ENCODE data around the gene HDLBP.

HDLBP gene

DNA sequence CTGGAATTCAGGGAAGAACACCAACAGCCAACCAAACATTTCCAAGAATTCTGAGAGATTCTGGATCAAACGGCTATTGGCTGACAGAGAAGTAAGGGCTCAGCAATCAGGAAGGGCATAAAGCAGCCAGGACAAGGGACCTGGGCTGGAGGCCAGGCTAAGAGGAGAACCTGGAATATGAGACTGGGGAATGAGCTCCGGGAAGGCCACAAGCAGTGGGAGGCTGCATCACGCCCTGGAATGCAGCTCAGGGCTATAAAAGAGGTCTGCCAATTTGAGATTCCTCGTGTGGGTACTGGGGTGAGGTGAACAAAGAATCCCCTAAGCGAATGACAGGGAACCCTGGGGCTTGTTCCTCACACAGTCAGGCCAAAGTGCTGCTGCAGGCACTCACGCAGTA lies 66.6 kb downstream of the HDLBP start:
- DNase-seq = no peak

DNA sequence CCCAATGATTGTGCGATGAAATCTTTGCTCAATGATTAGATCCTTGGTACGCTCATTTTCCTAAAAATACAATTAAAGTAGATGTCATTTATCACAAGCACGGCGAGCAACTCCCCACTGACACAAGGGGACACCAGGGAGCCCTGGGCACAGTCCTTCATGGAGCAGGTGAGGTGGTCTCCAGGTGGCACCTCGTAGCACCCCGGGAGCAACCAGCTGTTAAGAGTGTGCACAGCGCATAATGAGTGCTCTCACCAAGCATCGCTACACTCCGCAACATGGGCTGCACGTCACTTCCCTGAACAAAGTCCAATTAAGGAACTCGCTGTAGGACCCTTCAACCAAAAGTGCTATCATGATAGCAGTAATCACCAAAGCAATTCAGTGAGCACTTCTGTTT lies 67.2 kb downstream of the HDLBP start:
- no peak for DNase-seq

DNA sequence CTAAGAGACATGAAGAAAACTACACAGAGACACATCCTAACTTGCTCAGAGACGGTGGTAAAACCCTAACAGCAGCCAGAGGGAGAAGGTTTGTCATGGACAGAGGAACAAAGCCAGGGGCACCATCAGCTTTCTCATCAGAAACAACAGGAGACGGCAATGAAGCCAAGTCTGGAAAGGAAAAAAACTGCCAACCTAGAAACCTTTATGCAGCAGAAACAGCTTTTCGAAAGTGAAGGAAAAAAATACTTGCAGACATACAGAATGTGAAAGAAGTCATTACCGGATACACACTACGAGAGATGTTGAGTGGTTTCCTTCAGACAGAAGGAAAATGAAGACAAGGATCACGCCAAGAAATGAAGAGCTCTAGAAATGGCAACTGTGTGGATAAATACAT lies 71.1 kb downstream of the HDLBP start:
- DNase-seq = no peak

DNA sequence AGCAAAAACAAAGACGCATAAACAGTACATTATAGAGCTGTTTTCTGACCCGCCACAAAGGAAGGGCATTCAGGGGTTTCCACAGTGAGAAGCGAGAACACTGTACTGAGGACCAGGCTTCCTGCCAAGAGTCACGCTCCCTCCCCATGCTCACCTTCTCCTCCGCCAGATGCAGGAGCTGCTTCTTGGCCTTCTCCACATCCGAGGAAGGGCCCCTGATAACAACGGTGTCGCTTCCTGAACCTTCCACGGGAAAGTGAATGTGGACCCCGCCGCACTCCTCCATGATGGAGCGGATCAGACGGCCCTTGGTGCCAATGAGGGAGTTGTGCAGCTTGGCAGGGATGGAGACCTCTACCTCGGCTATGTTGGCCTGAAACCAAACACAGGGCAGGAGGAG lies 73.2 kb downstream of the HDLBP start:
- DNase-seq = no peak

DNA sequence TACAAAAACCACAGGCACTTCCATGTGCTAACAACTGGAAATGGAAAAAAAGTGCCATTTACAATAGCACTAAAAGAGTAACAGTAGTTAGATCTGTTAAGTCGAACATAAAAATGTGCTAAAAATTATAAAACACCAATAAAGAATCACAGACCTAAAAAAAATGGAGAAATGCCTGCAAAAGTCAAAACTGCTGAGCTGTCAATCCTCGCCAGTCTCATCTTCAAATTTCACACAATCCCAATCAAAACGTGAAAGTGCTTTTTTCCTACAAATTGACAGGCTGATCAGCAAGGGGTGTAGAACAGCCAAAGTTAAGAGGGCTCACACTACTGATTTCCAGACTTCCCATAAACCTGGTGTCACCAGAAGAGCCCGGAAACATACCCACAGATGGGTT lies 73.8 kb downstream of the HDLBP start:
- DNase-seq = no peak

DNA sequence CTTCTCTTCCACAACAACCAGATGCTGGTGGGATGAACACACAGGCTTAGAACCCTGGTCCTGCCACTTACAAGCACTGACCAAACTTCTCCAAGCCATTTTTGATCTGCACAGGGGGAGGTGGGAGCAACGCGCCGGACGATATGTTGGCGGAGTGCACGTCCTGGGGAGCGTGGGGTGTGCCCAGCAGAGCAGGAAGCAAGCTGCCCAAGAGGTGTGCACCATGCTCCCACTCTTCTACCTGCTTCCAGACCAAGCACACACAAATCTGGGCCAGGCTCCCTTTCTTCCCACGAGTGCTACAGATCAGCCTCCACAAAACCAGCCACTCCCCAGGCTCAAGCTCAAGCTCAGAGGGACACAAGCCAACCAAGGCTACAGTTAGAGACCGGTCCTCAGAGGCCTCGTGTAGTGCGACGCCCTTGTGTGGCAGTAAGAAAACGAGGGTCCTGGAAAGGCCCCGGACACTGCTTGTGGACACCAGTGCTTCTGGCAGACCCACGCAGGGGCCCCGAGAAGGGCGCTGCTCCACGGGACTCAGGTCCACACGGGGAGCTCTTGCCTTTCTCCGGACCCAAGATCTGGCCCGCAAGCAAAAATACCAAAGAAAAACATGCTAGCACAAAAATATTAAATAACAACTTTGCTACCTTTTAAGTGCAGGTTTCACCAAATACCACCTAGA lies 75.0 kb downstream of the HDLBP start:
- no peak for DNase-seq

DNA sequence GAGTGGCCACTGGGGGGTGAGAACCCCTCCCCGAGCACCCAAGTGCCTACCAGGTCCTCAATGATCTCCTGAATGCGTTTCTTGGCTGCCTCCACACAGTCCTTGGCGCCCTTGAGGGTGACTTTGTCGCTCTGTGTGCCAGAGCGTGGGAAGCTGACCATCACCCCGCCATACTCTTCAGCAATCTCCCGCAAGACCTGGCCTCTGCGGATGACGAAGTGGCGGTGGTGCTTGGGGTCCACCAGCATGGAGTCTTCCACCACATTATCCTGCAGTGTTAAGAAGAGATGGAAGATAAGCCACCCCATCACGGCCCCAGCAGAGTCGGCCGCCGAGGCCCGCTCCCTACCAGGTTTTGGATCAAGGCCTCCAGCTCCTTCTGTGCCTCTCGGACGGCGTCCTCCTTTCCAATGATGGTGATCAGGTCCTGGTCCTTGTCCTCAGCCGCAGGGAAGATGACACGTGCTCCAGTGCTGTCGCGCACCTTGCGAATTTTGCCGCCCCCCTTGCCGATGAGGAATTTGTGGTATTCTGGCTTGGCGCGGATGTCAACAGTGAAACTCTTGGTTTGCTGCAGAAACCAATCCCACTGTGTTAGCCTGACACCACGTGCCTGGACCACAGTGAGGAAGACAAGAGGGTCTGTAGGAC lies 75.8 kb downstream of the HDLBP start:
- DNase-seq = no peak

DNA sequence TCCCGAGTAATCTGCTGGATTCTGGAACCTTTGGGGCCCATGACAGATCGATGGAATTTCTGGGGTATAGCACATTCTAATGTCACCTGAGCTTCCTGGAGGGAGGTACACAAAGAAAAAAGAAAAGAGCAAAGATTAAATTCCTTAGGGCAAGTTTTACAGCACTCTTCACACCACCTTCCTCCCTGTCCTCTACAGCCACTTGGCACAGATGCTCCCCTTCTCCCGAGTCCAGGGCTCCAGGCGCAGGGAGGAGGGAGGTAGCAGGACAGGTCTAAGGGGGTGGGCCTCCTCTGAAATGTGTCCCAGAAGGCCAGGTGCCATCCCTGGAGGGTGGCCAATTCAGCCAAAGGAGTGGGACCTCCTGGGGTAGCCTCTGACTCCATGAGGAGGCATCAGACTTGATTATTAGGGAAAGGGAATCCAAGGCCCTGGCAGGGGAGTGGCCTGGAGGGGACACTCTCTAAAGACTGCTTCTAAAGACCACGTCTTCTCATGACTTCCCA lies 76.7 kb downstream of the HDLBP start:
- DNase-seq = no peak

DNA sequence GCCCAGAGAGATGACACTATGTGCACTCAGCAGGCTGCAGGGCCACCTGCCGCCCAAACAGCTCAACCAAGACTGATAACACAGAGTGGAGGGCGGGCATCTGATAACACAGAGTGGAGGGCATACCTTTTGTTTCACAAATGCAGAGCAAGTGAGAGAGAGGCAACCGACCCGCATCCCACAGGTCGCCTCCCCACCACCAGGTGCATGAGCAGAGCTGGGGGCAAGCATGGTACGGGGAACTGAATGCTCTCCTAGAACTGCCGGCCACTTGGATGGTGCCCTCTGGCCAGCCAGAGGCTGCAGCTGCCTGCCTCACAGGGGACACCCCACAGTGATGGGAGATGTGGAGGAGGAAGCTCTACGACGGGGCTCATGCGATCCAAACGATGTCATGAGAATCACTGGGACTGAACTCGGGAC lies 77.5 kb downstream of the HDLBP start:
- DNase-seq = no peak

DNA sequence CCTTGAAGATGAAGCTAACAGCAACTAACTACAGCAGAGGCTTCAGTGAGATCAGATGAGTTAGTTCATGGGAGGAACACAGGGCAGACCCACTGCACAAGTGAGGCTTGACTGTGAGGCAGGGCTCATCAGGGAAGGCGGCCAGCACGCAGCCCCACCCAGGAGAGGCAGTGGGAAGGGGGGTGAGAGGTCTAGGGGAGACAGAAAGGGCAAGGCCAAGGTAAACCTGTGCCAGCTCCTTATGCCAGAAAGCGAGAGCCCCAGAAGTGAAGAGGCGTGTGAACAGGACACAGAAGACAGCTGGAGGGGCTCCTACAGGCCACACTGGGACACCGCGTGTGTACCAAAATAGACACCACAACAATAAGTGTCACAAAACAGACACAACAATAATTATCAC lies 78.4 kb downstream of the HDLBP start:
- DNase-seq = no peak

DNA sequence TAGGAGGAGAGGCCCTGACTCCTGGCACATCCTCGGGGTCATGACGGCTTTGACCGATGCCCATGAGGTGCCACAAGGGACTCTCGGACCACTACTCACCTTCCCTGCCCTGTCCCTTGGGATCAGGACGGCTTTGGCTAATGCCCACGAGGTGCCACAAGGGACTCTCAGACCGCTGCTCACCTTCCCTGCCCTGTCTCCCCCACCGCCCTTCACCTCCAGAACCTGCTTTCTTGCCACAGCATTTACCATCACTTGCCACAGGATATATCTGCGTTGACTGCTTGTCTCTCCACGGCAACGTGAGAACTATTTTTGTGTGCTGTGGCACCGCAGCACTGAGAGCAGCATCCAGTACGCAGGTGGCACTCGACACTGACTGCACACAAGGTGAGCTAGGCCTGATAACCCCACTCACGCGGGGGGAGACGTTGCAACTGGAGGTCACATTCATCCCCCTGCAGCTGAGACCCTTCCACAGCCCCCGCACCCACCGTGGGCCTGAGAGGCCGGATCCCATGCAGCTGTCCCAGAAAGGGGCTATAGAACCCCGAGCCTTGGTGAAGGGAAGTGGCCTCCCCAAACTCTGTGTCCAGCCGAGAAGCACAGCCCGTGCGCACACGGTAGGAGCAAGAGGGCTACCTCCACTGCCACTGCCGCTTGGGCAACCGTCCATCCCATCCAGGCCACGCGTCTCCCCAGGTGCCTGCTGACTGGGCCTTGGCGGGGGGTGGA lies 79.4 kb downstream of the HDLBP start:
- DNase-seq = no peak

DNA sequence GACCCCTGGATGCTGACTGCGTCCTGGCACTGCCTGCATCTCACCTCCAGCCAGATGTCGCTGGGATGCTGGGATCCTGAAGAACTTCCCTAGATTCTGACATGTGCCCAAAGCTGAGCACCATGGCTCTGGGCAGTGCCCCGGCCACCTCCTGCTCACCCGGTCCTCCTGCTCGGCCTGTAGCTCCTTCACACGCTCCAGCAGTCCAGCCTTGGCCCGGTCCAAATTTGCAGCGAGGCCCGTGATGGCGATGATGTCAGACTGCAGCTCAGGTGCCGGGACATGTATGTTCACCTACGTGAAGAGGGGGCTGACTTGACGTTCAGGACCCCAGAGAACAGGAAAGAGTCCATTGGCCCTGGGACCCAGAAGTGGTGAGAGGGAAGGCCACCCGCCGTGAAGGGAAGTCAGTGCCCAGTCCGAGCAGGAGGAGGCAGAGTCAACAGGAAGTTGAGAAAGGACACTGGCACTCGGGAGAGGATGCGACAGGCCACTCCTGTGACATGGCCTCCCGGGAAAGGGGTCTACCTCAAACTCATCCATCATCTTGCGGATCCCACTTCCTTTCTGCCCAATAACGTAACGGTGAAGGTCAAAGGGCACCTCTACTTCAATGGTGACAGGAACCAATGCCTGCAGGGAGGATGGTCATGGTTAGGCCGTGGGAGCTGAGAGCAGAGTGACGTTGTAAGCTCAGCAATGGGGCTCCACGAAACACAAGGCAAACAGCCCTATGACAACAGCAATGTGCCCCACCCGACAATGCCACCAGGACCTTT lies 80.3 kb downstream of the HDLBP start:
- DNase-seq = no peak

DNA sequence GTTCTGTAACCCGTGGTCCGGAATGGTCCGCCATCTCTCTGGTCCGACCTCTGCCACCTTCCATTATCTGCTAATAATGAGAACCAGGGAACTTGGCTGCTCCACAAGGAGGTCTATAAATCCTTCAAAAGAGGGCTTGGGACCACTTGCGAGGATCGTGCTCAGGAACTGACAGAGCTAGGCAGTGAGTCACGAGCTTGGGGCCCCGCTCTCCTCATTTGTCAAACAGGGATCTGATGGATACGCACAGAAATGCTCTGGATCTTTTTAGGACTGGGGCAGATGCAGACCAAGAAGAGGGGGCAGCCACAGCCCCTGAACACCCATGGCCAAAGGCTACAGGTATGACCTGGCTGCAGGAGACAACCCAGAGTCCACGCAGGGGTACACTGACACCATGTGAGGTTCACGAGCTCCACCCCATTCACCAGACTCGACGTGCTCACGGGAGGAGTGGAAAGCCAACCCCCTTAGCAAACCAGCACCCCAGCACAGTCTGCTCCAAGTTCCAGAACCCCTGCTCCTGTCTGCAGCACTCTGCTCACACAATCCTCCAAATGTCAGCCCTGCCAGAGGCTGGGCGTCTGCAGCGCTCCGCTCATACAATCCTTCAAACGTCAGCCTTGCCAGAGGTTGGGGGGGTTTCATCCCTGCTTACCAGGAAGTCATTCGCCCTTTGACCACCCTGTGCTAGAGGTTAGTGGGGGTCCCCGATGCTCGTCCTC lies 81.2 kb downstream of the HDLBP start:
- no peak for DNase-seq

DNA sequence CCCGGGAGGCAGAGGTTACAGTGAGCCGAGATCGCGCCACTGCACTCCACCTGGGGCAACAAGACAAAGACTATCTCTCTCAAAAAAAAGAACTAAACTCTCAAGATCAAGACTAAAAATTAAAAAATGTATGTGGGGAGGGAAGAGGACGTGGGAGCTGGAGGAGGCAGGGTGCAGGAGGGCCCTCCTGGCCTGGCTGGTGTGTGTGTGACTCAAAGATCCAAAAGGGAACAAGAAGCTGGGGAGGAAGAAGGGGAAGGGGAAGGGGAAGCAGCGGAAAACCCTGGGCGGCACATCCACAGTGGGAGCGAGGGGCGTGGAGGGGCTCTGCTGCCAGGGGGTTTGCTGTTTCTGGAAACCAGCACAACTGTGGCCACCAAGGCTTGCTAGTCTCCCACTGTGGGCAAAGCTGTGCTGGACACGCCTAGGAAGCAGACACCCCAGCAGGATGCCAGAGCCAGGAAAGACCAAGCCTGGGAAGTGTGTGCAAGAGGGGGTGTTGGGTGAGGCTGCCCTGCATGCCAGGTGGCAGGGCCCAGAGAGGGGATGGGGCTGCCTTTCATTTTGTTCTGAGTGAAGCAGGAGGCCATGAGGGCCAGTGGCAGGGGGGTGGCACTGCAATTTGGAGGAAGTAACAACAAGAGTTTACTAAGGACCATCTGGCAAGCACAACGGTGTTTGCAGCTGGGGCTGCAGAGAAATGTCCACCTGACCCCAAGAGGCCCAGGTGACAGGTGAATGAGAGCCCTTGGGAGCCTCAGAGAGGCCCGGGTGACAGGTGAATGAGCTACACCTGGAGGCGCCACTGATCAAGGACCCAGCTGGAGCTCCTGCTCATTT lies 82.5 kb downstream of the HDLBP start:
- DNase-seq = no peak

DNA sequence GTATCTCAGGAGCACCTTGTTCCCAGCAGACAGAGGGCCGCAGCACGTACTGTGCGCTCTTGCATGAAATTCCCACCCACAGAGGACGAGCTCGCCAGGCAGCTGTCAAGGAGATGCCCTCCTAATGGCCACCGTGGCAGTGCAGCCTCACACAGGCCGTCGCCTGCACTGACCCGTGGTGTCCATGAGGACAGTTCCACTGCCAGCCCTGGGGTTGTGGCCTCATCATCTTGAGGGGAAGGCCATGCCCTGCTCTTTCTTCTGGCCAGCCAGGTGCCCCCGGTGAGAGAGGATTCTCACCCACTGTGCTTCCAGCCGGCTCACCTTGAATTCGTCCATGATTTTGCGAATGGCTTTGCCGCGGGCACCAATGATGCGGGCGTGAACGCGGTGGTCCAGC lies 85.0 kb downstream of the HDLBP start:
- no peak for DNase-seq

DNA sequence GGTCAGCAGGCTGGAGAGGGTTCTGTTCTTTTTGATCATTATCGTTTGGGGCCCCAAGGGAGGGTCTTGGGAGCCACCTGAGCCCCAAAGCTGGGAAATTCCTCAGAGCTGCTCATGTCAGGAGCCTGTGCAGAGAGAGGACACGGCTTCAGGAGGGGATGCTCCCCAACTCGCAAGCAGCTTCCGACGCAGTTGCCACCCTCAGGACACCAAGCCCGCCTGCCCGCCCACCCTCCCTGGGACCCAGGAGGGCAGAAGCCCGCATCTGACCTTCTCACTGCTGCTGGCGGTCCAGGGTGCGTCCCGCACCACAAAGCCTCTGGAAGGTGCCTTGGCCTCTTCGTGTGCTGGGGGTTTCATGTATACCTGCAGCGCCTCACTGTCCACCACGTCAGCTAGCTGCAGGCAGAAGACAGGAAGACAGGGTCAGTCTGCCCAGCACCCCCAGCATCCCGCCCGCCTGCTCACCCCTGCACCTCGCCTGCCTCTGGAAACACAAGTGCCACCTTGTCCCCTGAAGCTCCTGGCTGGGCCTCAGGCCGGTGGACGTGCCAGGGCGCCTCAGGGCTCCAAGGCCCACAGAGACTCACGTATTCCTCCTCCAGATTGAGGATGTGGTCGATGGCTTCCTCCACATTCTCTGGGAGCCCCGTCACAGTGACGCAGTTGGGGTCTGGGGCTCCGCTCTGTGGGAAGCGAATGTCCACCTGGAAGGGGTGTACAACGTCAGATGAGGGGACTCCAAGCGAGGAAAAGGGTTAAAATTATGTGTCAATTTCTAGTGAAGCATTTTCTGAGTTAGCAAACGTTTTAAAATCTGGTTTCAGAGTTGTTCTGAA lies 85.7 kb downstream of the HDLBP start:
- DNase-seq = no peak

DNA sequence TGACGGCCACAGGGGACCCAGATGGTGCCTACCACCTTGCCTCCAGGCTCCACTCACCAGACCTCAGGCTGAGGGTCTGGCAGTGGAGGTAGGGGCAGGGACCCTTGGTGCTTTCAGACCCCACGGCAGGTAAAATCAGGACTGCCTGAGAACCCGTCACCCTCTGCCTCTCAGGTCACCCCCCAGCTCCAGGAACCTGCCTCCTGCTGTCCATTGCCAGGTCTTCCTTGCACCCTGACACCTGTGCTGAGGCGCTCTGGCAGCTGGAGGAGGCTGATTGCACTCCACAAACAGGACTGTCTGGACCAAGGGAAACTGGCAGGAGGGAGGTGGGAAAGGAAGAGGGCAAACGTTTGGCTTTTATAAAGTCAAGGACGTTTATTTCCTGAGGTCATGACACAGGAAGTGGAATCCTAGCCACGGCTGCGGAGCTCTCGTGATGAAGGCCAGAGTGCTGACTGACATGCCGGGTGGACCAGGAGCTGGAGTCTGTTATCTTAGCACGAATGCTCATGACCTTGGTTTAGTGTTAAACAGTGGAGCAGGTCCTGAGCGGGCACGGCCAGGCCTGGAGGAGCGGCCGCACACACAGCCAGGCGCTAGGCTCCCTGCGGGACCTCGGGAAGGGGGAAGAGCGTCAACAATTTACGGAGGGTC lies 86.5 kb downstream of the HDLBP start:
- DNase-seq = no peak

DNA sequence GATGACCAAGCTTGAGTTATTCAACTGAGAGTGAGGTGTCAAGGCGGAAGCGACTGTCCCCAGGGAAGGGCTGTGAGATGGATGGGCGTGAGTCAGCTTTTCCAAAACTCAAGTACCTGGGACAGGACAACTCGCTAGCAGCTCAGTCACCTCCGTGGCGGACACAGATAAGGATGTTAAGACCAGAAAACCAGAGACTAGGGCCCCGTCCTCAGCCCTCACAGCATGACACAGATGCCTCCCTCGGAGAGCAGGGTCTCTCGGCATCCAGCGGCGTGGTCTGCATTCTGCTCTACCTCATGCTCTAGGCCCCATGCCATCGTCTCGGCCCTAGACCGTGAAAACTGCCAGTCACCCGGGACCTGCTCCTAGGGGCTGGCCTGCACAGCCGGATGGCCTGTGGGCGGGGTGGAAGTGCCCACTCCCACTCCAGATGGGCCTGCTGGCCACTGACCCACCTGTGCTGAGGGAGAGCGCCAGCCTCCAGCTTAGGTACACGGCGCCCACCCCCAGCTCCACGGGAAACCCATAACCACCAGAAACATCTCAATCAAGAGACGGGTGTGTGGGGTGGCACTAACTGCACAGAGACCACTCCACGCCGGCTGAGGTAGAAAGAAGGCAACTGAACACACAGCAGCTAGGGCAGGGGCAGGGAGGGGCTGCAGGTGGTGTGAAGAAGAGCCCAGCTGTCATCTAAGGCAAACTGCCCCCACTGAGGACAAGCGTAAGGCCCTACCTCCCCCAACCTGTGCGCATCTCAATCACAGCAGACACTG lies 87.2 kb downstream of the HDLBP start:
- DNase-seq = no peak

DNA sequence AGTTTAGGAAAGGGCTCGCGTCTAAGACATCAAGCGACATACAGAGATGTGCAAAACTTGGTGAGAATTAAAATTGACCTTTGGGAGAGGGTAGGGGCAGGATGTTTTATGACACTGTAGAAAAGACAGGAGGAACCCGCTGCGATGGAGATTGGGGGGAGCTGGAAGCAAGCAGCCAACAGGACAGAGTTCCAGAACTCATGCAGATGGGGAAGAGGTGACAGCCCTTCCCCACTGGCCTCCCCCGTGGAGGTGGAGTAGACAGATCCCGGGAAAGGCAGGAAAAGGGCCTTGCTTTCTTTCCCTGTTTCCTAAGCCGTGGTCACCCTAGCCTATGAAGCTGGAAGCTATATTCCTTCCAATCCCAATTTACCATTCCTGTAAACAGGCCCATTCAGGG lies 87.9 kb downstream of the HDLBP start:
- DNase-seq = no peak
